Activated naive CD8-positive, alpha-beta T cell treated with anti-CD3 and anti-CD28 coated beads for 36 hours (primary cell): ENCODE results near the gene CCDC187. TPM values are rescaled to one million over a fixed set of nuclear protein-coding genes. Genes with fewer than 3 reads are reported as not detected.
A peak's percentile ranks its signal among the peaks of the same experiment; 100 is the strongest.

Experiments
- DNase-seq: peaks from one replicate; pipeline ENCODE4 v3.0.0; 2021
- H3K27ac Mint-ChIP-seq: one replicate; pipeline ENCODE4 v1.8.0; 2022; ENCODE audit warnings: mild to moderate bottlenecking, moderate library complexity, mixed read lengths
- H3K27me3 Mint-ChIP-seq: one replicate; pipeline ENCODE4 v1.8.0; 2022; ENCODE audit warnings: mild to moderate bottlenecking, mixed read lengths
- H3K36me3 Mint-ChIP-seq: one replicate; pipeline ENCODE4 v1.8.0; 2021; ENCODE audit warnings: mild to moderate bottlenecking, mixed read lengths
- H3K4me1 Mint-ChIP-seq: one replicate; pipeline ENCODE4 v1.8.0; 2021; ENCODE audit warnings: mixed read lengths
- H3K4me3 Mint-ChIP-seq: one replicate; pipeline ENCODE4 v1.8.0; 2022; ENCODE audit warnings: mild to moderate bottlenecking, moderate library complexity, mixed read lengths
- H3K9me3 Mint-ChIP-seq: one replicate; pipeline ENCODE4 v1.8.0; 2022; ENCODE audit warnings: mixed read lengths
- total RNA-seq, 2 experiments: library from RNA; stranded (reverse); gene quantifications; one replicate each; pipeline ENCODE4 v1.2.3, GENCODE V29; 2021

CCDC187 gene
- total RNA-seq, 2 experiments from 2014 or later = not detected

- Mint-ChIP-seq H3K27me3 (peaks cover 46% of the 10 kb centered on the region), H3K9me3 (no peaks in the 10 kb centered on the region), H3K4me1 (no peaks in the 10 kb centered on the region), H3K36me3 (peaks cover 4% of the 10 kb centered on the region), H3K27ac (no peak overlapping the region), H3K4me3 (no peak overlapping the region)
- DNase-seq = no peak
Measured at GRCh38 chr9:136204145-136204805, 99.6 kb downstream of the CCDC187 start.

GRCh38 chr9:136203408-136204144 is 100.3 kb downstream of the CCDC187 start:
- Mint-ChIP-seq H3K36me3 (peaks cover 4% of the 10 kb centered on the region), H3K27ac (no peak overlapping the region), H3K4me1 (no peaks in the 10 kb centered on the region), H3K9me3 (no peaks in the 10 kb centered on the region), H3K4me3 (no peak overlapping the region), H3K27me3 (peaks cover 48% of the 10 kb centered on the region)
- no peak for DNase-seq

- no peaks in the 10 kb centered on the region for H3K4me1 Mint-ChIP-seq
- no peak overlapping the region for H3K4me3 Mint-ChIP-seq
- no peak overlapping the region for H3K27ac Mint-ChIP-seq
- H3K36me3 Mint-ChIP-seq = peaks cover 4% of the 10 kb centered on the region
- H3K9me3 Mint-ChIP-seq = no peaks in the 10 kb centered on the region
- no peak for DNase-seq
- H3K27me3 Mint-ChIP-seq = peaks cover 57% of the 10 kb centered on the region
Measured at GRCh38 chr9:136202454-136203407, 101.2 kb downstream of the CCDC187 start.

- peaks cover 65% of the 10 kb centered on the region for H3K27me3 Mint-ChIP-seq
- H3K36me3 Mint-ChIP-seq = no peaks in the 10 kb centered on the region
- H3K4me3 Mint-ChIP-seq = no peak overlapping the region
- H3K27ac Mint-ChIP-seq = no peak overlapping the region
- no peaks in the 10 kb centered on the region for H3K9me3 Mint-ChIP-seq
- peaks cover under 1% of the 10 kb centered on the region for H3K4me1 Mint-ChIP-seq
- DNase-seq = peak; percentile 30
Measured at GRCh38 chr9:136201609-136202453, 102.1 kb downstream of the CCDC187 start.

GRCh38 chr9:136201174-136201573 is 102.7 kb downstream of the CCDC187 start:
- no peaks in the 10 kb centered on the region for H3K9me3 Mint-ChIP-seq
- no peak overlapping the region for H3K27ac Mint-ChIP-seq
- no peaks in the 10 kb centered on the region for H3K36me3 Mint-ChIP-seq
- peaks cover 71% of the 10 kb centered on the region for H3K27me3 Mint-ChIP-seq
- no peak overlapping the region for H3K4me3 Mint-ChIP-seq
- DNase-seq = no peak
- peaks cover 5% of the 10 kb centered on the region for H3K4me1 Mint-ChIP-seq

GRCh38 chr9:136200424-136200823 is 103.5 kb downstream of the CCDC187 start:
- DNase-seq = no peak
- H3K27ac Mint-ChIP-seq = no peak overlapping the region
- no peaks in the 10 kb centered on the region for H3K36me3 Mint-ChIP-seq
- peaks cover 77% of the 10 kb centered on the region for H3K27me3 Mint-ChIP-seq
- H3K4me1 Mint-ChIP-seq = peaks cover 5% of the 10 kb centered on the region
- H3K4me3 Mint-ChIP-seq = no peak overlapping the region
- H3K9me3 Mint-ChIP-seq = no peaks in the 10 kb centered on the region

Other genes with a start within 250 kb of the CCDC187 start
- gene NACC2, start 208.8 kb downstream of the CCDC187 start, total RNA-seq = 1 to 10 TPM; 5.3 to 5.6 TPM
- gene TMEM250, start 185.2 kb downstream of the CCDC187 start, total RNA-seq = 10 to 100 TPM; 27.2 to 28.7 TPM
- not detected for gene LHX3, start 99.0 kb downstream of the CCDC187 start, total RNA-seq
- gene QSOX2, start 58.3 kb downstream of the CCDC187 start, total RNA-seq = 10 to 100 TPM; 17.0 to 18.3 TPM
- gene GPSM1, start 23.4 kb upstream of the CCDC187 start, total RNA-seq = 10 to 100 TPM in 1 of 2 experiments, 1 to 10 TPM in 1; 9.1 to 11.0 TPM
- gene DNLZ, start 59.6 kb upstream of the CCDC187 start, total RNA-seq = 10 to 100 TPM; 24.9 to 26.2 TPM
- 1 to 10 TPM; 1.5 to 1.8 TPM for gene CARD9, start 69.6 kb upstream of the CCDC187 start, total RNA-seq
- gene SNAPC4, start 96.1 kb upstream of the CCDC187 start, total RNA-seq = 10 to 100 TPM; 25.2 to 28.0 TPM
- gene ENTR1, start 106.5 kb upstream of the CCDC187 start, total RNA-seq = 10 to 100 TPM; 55.4 to 58.2 TPM
- 100 to 1,000 TPM; 124 to 130 TPM for gene PMPCA, start 106.6 kb upstream of the CCDC187 start, total RNA-seq
- 10 to 100 TPM; 10.9 to 12.1 TPM for gene INPP5E, start 135.8 kb upstream of the CCDC187 start, total RNA-seq
- 10 to 100 TPM; 69.4 to 71.2 TPM for gene SEC16A, start 178.9 kb upstream of the CCDC187 start, total RNA-seq
- gene NOTCH1, start 242.0 kb upstream of the CCDC187 start, total RNA-seq = 10 to 100 TPM; 48.2 to 51.6 TPM